Heart right ventricle (tissue), 16 donors: Measurements from ENCODE around the gene SARS2. TPM values are rescaled to one million over a fixed set of nuclear protein-coding genes. Genes with fewer than 3 reads are reported as not detected.

ENCODE experiments used
- ATAC-seq, 8 donors: fragments of 200-7000 bp; cut with Tn5 transposase; one replicate each; pipeline ENCODE4 v1.9.1; 2020; ENCODE audit warnings: mild to moderate bottlenecking in 8 of 8, moderate library complexity in 8 of 8, moderate number of reproducible peaks in 1 of 8
- DNase-seq, 2 donors: peaks; one replicate each; pipeline ENCODE4 v3.0.0-alpha.2; 2020
- H3K27ac ChIP-seq, 10 donors: fragments of 200-600 bp; sonication (generic) in 2 of 10; one replicate each; pipeline versions ENCODE4 v1.5.0 to v1.8.0; 2020 to 2022; ENCODE audit warnings: mild to moderate bottlenecking in 3 of 10
- H3K27me3 ChIP-seq, 7 donors: fragments of 200-600 bp; one replicate each; pipeline ENCODE4 v1.8.0; 2021 to 2022; ENCODE audit warnings: mild to moderate bottlenecking in 2 of 7
- H3K36me3 ChIP-seq, 9 donors: fragments of 200-600 bp; sonication (generic) in 1 of 9; one replicate each; pipeline versions ENCODE4 v1.5.0 to v1.8.0; 2020 to 2022; ENCODE audit warnings: mild to moderate bottlenecking in 2 of 9
- H3K4me1 ChIP-seq, 9 donors: fragments of 200-600 bp; sonication (generic) in 1 of 9; one replicate each; pipeline versions ENCODE4 v1.5.0 to v1.8.0; 2020 to 2022; ENCODE audit warnings: mild to moderate bottlenecking in 4 of 9
- H3K4me3 ChIP-seq, 10 donors: fragments of 200-600 bp; sonication (generic) in 2 of 10; one replicate each; pipeline versions ENCODE4 v1.5.0 to v1.8.0; 2020 to 2022; ENCODE audit warnings: mild to moderate bottlenecking in 7 of 10, moderate library complexity in 2 of 10
- H3K9me3 ChIP-seq, 11 donors: fragments of 200-600 bp in 10 of 11; sonication (generic) in 2 of 11; one replicate each; pipeline versions ENCODE4 v1.5.0 to v1.8.0; 2013 to 2022; ENCODE audit warnings: mild to moderate bottlenecking in 2 of 11, control low read depth in 1 of 11, moderate library complexity in 1 of 11
- CTCF ChIP-seq, 9 donors: fragments of 200-600 bp; sonication (generic) in 2 of 9; IDR thresholded peaks; one replicate each; pipeline versions ENCODE4 v1.5.0 to v1.8.0; 2021 to 2022; ENCODE audit warnings: antibody characterized with exemption in 9 of 9, mild to moderate bottlenecking in 5 of 9, moderate library complexity in 1 of 9
- WGBS, 2 donors: extraction: QIAGEN DNeasy Blood & Tissue Kit; methylation state at CpG; one replicate each; pipeline ENCODE4 v1.1.7; 2013; ENCODE audit warnings: inconsistent platforms in 1 of 2; 5-methylcytosine and 5-hydroxymethylcytosine counted together
- intact Hi-C, 10 donors: fragments of 100-400 bp; cut with DNase I; formaldehyde crosslinking; loops; one replicate each; pipeline versions ENCODE4 v1.11.1 to v1.14.2; 2022
- polyA plus RNA-seq, 2 donors: library from polyadenylated mRNA; stranded (reverse); fragments of 200-250 nt; gene quantifications; one replicate each; pipeline ENCODE4 v1.2.3, GENCODE V29; 2013
- total RNA-seq, 10 donors: library from RNA; stranded (reverse); fragmentation: NEBNext Ultra II Directional in 3 of 10; extraction: Animal tissue kit (Norgen Biotek cat#: 25700) in 3 of 10; gene quantifications; one replicate each; pipeline versions ENCODE4 v1.2.1 to v1.2.4, GENCODE V29; 2021 to 2023
- donor health status: Arrhythmogenic right ventricular cardiomyopathy.
- donor health status: ischemic (EF 13 %, LVEDD 7.1; RV severe dilation, severe dysfunction).
- donor health status: healthy with polysubstance abuse.
- donor health status: DM: no; HTN: yes; CAD: no.
- donor health status: DM: no; HTN: no; CAD: no.
- donor health status: ischemic (EF 25% LVEDD 6.9; RV normal size, moderate dysfunction).
- donor health status: ischemic (EF 25% LVEDD 5.7; RV mildly dilated, moderate dysfunction).
- donor health status: healthy.
- donor health status: DM: yes; HTN: yes; CAD: no.
- donor health status: Ischemic cardiomyopathy.
- donor health status: ischemic (EF 35%, LVEDD 5.7; RV mildly dilated, moderate dysfunction).
- donor health status: nonischemic (EF 11% LVEDD 7.7; RV severe dilation, severe dysfunction).
- donor health status: DM: yes; HTN: yes; CAD: no.
- donor health status: PGD.
- donor health status: ischemic (EF 29% LVEDD 5.4; RV normal size, mild dysfunction).
- donor health status: nonischemic (EF 23%, LVEDD 6.1; RV moderate dilation, normal function).

Gene SARS2
- total and polyA plus RNA-seq, 12 donors: 10.4 to 51.9 (median 18.9) TPM

- ATAC-seq (no peak), DNase-seq (no peak)
- Histone ChIP-seq H3K9me3 (no peaks in the 10 kb centered on the region), H3K4me1 (no peaks in the 10 kb centered on the region), H3K4me3 (no peak overlapping the region), H3K27ac (no peak overlapping the region), H3K27me3 (peaks cover 0 to 3% (median 0%) of the 10 kb centered on the region in 7 donors), H3K36me3 (peaks cover 0 to 20% (median 0%) of the 10 kb centered on the region in 9 donors)
- intact Hi-C loops: no loop called here
- TF ChIP-seq CTCF (IDR thresholded peaks at IDR 0.05): no peak
- 76 to 81% methylated on average over 8 to 9 of the region's 9 CpGs for WGBS, 2 donors
These were observed 13.0 kb downstream of the SARS2 start for GRCh38 chr19:38917516-38917915.

- Histone ChIP-seq H3K27ac (no peak overlapping the region), H3K4me3 (no peak overlapping the region), H3K27me3 (peaks cover 0 to 22% (median 14%) of the 10 kb centered on the region in 7 donors), H3K9me3 (no peaks in the 10 kb centered on the region), H3K4me1 (no peaks in the 10 kb centered on the region), H3K36me3 (peaks cover 0 to 5% (median 0%) of the 10 kb centered on the region in 9 donors)
- no peak for TF ChIP-seq CTCF (IDR thresholded peaks at IDR 0.05)
- intact Hi-C loops: no loop called here
- WGBS, 2 donors: 90 to 91% methylated on average over 44 of the region's 44 CpGs
- no peak for ATAC-seq
- no peak for DNase-seq
These were observed 14.9 kb downstream of the SARS2 start for GRCh38 chr19:38915329-38916321.

GRCh38 chr19:38913958-38914357 is 16.6 kb downstream of the SARS2 start:
- H3K9me3 ChIP-seq: no peaks in the 10 kb centered on the region
- WGBS, 2 donors: 94 to 96% methylated on average over 8 of the region's 8 CpGs
- no peaks in the 10 kb centered on the region for H3K4me1 ChIP-seq
- H3K36me3 ChIP-seq: peaks cover 0 to 6% (median 0%) of the 10 kb centered on the region in 9 donors
- ATAC-seq (no peak), DNase-seq (no peak)
- H3K27me3 ChIP-seq: peaks cover 0 to 22% (median 14%) of the 10 kb centered on the region in 7 donors
- no peak overlapping the region for H3K27ac ChIP-seq
- intact Hi-C loops: no loop called here
- no peak for TF ChIP-seq CTCF (IDR thresholded peaks at IDR 0.05)
- H3K4me3 ChIP-seq: no peak overlapping the region

- peaks cover 0 to 22% (median 14%) of the 10 kb centered on the region in 7 donors for H3K27me3 ChIP-seq
- H3K4me1 ChIP-seq: no peaks in the 10 kb centered on the region
- H3K4me3 ChIP-seq: no peak overlapping the region
- H3K36me3 ChIP-seq: peaks cover 0 to 16% (median 0%) of the 10 kb centered on the region in 9 donors
- H3K27ac ChIP-seq: no peak overlapping the region
- no peaks in the 10 kb centered on the region for H3K9me3 ChIP-seq
- intact Hi-C loops: no loop called here
- no peak for ATAC-seq
- DNase-seq: no peak
- no peak for TF ChIP-seq CTCF (IDR thresholded peaks at IDR 0.05)
- WGBS, 2 donors: 82 to 84% methylated on average over 12 of the region's 12 CpGs
These were observed 17.7 kb downstream of the SARS2 start for GRCh38 chr19:38912600-38913514.
